Skeletal muscle cell (primary cell): Measurements from ENCODE around the gene FRS3.
"Not testable (repeated sequence)": the region's sequence is repeated elsewhere in the genome, so short reads cannot be mapped to it uniquely, and the experiment has no call there.

Experiments used
- DNase-seq: peaks from one replicate; pipeline ENCODE4 v3.0.0-alpha.2; 2010; ENCODE audit warnings: low read depth
- H3K4me3 ChIP-seq: 2 replicates; pipeline ENCODE4 v1.5.1; 2011; ENCODE audit warnings: low read depth, mild to moderate bottlenecking, control low read depth, low read length, moderate library complexity

Gene FRS3

DNA sequence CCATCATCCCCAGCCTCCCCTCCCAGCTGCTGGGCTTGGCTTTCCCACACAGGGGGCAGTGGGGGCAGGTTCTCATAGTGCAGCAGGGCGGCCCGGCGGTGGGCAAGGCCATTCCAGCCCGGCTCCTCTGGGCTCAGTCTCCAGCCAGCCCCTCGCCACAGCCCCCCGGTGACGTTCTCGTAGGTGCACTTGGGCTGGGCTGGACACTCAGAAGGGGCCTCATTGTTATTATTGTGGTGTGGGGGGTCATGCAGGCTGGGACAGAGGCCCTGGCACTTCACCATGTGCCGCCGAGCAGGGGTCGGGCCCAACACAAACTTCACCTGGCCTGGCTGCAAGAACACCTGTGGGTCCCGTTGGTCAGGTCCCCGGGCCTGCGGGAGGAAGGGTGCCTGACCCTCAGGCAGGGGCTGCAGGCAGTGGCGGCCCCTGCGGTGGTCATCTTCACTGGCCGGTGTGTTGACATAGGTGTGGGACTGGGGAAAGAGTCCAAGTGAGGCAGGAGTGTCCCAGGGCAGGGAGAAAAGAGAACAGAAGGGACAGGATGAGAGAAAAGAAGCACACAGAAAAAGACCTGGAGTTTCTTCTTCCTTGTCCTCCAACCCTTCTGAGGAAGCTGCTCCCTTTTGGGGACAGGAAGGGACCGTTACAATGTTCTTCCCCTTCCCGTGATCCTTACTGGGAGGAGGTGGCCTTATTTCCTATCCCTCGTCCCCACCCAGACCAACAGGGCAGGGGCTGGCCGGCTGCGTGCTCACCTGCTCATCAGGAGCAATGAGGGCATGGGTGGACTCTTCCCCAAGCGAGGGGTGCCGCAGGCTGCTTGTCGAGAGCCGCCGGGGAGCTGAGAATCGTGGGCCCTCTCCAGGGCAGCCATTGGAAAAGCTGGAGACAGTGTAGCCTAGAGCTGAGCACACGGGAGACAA lies 8.4 kb downstream of the FRS3 start:
- H3K4me3 ChIP-seq = no peak overlapping the region
- DNase-seq = no peak

DNA sequence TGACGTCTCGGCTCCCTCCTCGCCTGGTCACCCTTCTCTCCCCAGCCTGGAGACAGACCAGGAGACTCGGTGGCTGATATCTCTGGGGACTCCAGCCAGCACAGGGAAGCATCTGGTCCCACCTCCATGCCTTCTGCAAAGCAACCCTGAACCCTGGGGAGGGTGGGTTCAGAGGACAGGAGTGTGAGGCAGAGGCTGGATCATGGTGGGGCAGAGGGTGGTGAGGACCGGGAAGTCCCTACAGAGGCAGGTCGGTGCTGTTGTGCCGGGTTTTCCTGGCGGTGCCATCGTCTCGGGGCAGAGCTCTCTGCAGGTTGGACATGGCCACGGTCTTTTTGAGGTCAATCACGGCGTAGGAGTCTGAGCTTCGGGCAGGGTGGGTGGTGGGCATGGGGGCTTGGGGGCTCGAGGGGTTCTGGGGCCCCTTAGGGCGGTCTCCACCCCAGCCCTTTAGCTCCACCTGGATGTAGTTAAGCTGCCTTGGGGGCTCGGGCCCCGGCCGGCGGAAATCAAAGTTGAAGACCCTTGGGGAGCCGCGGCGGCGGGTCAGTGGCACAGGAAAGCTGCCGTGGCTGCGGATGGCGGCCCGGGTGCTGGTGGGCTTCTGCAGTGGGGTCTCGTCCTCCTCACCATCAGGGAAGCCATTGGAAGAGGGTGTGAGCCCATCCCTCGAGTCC lies 9.2 kb downstream of the FRS3 start:
- no peak for DNase-seq
- no peak overlapping the region for H3K4me3 ChIP-seq

DNA sequence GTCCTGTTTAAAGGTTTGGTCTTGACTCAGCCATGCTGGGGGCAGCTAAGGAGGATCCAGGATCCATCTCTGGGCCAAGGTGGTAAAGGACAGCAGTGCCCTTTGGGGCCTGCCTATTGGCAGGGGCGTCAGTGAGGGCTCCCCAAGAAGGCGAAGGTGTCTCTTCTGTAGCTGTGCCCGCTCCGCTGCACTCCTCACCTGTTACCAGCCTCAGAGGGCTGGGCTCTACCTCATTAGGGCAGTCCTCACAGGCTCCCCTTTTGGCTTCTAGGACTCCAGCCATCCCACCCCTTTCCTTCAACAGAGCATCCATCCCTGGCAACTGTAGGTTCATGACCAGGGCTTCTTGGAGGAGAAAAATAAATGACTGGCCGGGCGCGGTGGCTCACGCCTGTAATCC lies 10.3 kb downstream of the FRS3 start:
- DNase-seq = no peak
- no peak overlapping the region for H3K4me3 ChIP-seq

DNA sequence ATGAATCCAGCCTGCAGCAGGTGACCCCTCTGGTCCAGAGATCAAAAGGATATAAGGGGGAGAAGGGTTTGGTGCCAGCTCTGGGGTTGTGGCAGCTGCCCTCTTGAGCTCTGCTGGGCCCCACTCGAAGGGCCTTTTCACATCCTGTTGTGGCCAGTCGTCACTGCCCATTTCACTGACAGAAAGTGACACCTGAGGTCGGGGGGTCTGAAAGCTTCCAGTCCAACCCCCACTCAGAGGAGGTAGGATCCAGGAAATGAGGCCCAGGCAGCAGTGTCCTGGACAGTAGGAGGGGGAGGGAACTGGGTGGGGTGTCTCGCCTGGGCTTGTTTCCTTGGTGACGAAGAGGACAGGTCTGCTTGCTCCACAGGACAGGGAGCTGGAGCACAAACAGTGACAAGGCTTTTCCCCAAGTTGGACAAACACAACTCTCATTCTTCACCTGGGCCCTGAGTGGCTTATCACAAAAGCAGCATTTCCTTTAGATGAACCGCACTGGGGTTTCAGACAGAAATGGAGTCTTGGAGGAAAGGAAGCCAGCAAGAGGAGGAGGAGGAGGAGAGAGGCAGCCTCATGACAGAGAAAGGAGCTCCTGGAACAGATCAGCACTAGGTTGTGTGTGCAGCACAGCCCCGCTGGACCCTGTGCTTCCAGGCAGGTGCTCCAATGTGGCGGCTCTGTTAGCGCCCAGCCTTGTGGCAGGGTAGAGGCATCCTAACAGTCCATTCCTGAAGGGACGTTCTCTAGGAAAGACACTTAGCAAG lies 11.0 kb downstream of the FRS3 start:
- DNase-seq = no peak
- H3K4me3 ChIP-seq = no peak overlapping the region

DNA sequence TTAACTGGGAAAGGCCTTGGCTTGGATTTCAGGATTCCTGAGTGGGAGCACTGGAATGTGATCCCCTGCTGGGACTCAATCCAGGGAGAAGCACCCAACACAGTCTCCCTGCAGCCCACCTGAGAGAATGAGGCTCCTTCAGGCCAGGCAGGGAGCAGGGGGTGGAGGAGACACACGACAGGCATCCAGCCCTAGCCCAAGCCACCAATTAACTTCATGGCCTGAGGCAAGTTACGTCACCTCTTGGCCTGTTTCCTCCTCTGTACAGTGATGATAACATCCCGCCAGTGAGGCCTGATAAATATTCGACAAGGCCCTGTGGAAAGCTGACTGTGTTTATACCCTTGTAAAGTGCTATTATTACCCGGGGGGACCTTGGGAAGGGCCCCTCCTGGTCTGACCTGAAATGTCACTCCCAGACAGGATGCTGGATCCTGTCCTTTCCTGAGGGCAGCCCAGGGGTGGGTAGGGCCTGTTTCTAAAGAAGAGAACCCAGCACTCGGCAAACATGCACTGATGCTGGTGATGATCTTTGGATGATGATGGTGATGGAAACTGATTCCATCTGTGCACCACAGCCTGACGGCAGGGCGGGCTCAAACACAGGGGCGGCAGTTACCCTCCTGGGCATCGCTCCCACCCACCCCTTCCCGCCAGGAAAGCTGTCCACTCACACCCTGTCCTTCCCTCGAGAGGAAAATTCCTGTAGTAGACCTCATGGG lies 12.4 kb downstream of the FRS3 start:
- H3K4me3 ChIP-seq = no peak overlapping the region
- DNase-seq = no peak

DNA sequence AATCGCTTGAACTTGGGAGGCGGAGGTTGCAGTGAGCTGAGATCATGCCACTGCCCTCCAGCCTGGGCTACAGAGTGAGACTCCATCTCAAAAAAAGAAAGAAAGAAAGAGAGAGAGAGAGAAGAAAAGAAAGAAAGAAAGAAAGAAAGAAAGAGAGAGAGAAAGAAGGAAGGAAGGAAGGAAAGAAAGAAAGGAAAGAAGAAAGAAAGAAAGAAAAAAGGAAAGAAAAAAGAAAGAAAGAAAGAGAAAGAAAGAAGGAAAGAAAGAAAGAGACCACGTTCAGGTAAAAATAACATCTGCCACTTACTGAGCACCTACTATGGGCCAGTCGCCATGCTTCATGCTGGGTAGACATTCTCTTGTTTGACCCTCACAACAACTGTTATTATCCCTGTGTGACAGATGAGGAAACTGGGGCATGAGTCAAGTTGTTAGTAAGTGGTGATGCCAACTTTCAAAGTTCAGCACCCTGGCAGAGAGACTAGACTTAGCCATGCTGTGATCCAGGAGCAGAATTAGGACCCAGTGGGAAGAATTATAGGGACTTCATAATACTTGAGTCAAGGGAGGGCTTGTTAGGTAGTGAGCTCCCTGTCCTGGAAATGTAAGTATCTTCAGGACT lies 13.5 kb downstream of the FRS3 start:
- DNase-seq, H3K4me3 ChIP-seq: not testable (repeated sequence)

DNA sequence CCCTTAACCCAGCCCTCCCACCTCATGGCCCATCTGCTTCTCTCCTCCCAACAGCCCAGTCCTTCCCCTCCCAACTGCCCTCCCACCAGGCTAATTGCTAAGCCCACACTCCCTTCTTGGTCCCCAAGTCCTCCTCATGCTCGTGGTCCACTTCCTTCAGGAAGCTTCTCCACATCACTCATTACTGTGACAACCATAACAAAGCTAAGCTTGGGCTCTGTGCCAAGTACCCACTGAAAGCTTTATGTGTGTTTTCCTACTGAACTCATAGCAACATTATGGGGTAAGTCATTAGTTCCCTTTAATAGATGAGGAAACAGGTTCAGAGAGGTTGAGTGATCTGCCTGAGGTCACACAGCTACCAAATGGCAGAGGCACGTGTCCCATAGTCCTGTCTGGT lies 16.2 kb downstream of the FRS3 start:
- H3K4me3 ChIP-seq = no peak overlapping the region
- DNase-seq = no peak

DNA sequence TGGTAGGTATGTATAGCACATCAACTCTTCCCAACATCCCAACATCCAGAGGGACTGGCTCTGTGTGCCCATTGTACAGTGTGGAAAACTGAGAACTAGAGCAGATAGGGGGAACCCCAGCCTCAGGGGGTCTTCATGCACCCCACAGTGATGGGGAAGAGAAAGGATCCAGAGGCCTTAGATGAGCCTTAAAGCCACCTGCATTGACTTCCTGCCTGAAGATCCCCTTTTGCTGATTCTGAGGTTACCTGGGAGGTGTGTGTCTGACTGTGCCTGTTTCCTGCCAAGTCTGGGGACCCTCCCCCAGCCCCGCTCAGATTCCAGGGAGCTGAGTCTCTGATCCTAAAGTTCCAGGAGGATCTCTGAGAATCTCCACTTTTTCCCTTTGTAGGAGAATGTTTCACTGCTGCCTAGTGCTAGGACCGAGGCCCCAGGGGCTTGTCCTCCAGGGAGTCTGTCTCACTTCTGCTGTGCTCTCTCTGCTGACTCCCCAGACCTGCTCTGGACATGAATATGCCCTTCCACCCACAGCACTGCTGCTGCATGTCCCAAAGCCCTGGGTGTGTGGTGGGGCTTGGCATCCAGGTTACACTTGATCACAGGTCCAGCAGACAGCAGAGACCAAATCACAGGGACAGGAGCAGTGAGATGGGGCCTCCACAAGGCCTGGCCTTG lies 19.7 kb downstream of the FRS3 start:
- no peak overlapping the region for H3K4me3 ChIP-seq
- DNase-seq = no peak

DNA sequence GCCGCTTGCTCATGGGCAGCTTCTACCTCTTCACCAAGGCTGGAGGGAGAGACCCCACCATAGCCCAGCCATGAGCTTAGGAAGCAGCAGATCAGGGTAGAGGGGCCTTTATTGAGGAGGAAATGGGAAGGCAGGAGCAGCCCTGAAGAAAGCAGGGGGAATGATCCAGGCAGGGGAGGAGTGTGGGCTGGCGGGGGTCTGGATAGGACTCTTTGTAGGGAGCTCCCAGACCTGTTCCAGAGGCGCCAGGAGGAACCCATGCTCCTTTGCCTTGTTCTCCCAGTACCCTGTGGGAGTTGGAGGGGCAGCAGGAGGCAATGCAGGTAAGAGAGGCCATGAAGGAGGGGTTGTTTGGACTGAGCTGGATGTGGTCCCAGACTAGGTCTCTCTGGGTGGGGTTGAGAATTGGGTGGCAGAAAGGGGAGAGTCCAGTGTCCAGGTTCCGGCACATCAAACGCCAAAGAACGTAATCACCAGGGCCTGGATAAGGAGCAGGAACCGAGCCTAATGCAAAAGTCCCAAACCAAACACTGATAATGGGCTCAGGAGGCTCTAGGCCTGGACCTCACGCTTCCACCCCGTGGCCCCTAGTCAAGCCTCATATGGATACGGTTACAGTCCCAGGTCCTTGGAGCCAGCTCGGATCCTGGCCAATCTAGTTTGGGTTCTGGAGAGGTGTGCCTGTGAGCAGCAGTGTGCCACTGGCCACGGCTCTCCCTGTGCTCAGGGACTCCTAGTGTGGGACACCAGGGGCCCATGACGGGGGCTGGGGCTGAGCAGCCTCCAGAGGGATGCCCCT lies 20.4 kb downstream of the FRS3 start:
- no peak overlapping the region for H3K4me3 ChIP-seq
- DNase-seq = no peak

DNA sequence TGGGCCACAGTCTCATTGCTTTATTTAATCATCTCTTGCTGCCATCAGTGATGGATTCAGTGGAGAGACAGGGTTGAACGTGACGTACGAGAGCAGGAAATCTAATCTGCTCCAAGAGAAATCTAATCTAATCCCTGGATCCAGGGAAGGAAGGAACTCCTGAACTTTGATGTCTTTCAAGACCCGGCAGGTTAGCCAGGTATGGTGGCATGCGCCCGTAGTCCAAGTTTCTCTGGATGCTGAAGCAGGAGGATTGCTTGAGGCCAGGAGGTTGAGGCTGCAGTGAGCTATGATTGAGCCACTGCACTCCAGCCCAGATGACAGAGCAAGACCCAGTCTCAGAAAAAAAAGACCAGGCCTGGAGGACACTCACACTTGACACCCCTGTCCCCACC lies 21.1 kb downstream of the FRS3 start:
- H3K4me3 ChIP-seq = no peak overlapping the region
- no peak for DNase-seq

DNA sequence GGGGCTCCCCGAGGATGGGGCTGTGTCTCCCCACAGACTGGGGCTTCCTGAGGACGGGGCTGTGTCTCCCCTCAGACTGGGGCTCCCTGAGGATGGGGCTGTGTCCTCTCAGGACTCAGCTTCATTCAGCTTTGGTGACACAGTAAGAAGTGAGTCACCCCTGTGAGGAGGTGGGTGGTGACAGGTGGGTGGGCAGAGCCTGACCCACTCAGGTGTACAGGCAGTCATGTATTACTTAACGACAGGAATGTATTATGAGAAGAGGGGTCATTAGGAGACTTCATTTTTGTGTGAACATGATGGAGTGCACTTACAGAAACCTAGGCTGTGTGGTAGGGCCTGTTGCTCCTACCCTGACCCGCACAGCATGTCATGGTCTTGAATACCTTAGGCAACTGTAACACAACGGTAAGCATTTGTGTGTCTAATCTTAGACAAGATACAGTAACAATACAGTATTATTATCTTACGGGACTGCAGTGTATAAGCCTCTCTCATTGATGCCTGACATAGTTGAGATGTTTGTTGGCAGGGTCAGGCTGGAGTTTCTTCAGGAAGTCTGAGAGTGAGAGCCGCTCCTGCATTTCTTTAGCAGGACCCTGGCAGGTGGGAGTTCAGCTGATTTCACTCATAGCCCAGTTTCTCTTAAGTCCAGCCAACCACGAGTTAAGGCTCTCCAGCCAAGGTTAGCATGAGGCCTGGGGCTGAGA lies 21.6 kb downstream of the FRS3 start:
- no peak overlapping the region for H3K4me3 ChIP-seq
- no peak for DNase-seq

DNA sequence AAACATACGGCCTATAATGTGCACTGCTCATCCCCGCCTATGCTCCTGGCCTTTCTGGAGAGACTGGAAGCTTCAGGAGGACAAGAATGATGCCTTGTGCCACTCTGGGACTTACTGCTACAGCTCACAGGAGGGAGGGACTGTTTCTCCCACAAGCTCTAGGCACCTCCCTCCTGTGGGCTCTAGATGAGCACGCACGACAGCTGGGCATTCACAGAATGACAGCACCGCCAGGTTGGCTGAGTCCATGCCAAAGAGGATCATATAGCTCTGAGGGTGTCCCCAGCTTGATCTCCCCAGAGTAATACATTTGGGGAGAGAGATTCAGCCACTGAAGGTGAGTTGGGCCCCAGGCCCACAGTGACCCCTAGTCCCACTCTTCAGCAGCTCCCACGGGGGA lies 22.4 kb downstream of the FRS3 start:
- DNase-seq = no peak
- H3K4me3 ChIP-seq = no peak overlapping the region

DNA sequence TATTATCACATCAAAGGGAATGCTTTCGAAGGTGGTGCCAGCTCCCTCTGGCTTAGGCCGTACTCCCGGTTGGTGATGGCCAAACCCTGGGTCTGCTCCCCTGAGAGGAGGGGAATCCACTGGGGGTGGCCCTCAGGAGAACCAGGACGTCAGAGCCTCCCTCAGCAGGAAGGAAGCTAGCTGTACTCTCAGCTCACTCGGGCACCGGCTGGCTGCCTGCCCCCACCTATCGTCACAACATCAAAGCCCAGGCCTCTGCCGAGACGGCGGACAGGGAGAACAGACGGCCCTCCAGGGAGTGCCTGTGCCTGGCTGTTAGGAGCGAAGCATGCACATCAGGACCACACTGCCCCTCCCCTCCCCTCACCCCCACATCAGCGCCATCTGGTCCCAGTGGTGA lies 23.3 kb downstream of the FRS3 start:
- no peak for DNase-seq
- H3K4me3 ChIP-seq = no peak overlapping the region

DNA sequence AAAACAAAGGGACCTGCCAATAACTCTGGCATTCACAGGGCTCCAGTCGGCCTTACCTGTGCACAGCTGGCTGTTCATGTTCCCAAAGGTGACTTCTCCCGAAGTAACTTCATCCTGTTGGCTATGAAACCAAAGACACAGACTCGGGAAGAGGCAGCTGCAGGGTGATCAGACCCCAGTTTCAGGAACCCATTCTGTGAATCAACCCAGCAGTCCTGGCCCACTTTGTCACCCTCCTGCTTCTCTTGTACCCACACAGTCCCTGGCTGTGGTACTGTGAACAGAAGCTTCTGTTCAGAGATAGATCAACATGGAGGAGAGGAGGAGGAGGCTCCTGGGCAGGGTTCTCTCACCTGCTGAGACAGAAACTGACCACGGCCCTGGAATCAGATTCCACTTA lies 23.8 kb downstream of the FRS3 start:
- no peak for DNase-seq
- H3K4me3 ChIP-seq = no peak overlapping the region

DNA sequence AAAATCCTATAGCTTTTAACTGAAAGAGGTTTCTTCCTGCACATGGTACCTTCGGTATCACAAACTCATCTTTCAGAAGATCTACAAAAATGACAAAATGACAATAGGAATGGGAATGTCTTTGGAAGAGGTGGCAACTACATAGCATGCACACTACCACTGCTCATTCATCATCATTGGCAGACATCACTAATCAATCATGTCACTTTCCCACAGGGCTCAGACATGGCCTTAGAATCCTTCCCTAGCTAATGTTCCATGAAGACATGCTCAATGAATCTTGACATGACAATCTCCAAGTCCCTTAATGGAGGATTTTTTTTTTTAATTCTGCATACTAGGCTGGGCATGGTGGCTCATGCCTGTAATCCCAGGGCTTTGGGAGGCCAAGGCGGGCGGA lies 29.3 kb downstream of the FRS3 start:
- no peak for DNase-seq
- no peak overlapping the region for H3K4me3 ChIP-seq

DNA sequence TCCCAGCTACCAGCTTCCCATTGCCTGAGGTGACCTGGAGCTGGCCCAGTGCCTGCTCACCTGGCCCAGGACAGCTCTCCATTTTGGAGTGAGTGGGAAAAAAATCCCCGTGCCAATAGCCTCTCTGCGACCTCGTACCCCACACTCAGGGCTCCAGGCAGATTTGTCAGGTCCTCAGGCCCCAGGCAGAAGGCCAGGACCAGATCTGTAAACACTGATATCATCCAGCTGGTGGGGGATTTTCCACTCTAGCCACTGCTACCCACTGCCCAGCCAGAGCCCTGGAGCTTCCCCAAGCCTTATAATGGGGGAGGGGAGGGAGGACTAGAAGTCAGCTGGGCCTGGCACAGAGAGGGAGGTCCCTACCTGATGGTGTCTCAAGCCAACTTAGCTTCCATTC lies 31.2 kb downstream of the FRS3 start:
- no peak overlapping the region for H3K4me3 ChIP-seq
- DNase-seq = no peak

DNA sequence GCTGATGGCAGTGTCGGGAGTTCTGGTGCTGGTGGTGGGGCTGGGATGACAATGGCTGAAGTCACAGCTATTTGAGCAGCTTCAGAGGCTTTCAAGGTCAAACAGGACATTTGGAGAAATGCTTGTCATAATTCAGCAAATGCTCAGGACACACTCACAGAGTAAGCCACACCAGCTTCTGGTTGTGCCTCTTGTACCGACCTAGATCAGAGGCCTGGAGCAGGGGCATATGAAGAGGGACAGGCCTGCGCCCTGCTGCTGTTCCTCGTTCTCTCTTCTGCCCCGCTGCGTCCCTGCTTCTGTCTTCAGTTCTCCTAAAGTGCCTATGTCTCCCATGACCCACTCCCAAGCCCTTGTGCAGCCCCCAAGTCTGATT lies 31.6 kb downstream of the FRS3 start:
- no peak overlapping the region for H3K4me3 ChIP-seq
- no peak for DNase-seq
